Measurements from ENCODE around the gene MBNL2. TPM values are rescaled to one million over a fixed set of nuclear protein-coding genes. Genes with fewer than 3 reads are reported as not detected.

The MBNL2 gene
- total RNA-seq, 1 donor from 2014 or later, result 31.4 TPM

DNA sequence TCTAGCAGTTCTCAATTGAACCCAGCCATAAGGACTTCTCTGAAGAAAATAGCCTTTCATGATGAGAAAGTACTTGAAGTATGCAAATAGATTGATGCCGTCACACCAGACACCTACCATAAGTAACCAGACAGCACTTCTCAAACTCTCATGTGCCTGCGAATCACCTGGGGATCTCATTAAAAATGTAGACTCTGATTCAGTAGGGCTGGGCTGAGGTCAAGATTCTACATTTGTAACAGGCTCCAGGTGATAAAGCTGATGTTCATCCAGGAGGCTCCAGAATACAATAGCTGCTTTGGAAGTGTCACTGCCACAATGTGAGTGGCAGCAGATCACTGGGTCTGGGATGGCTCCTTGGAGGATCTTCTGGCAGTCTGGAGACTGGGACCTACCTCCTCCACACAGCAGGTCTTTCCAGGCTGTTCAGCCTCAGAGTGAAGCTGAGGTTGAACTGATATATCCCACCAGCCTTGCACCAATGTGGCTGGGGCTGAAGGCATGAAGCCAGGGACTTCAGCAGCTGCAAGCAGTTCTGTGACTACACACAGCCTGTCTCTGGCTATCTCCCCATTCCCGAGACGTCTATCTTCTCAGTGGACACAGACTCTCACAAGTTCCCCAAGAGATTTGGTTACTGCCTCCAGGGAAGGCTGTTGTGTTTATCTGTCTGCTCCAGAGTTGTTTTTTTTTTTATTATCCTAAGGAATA is 9.1 kb downstream of the MBNL2 start:
- DNase-seq (ENCODE audit: low spot score), result no peak
- no peak for ATAC-seq

DNA sequence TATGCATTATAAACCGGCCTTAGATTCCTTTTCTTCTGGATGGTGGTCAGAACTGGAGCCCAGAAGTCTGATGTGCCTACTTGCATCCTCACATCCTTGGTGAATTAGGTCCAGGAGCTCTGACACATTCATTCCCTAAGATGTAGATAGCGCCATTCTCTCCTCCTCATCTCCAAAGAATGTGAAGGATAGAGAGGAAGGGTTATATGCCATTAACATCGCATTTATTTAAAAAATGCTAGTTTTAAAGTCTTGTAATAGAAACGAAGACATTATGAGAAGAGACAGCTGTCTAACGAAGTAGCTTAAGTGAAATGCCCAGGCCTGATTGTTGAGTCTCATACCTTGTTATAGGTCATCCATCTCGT is 9.7 kb downstream of the MBNL2 start:
- no peak for DNase-seq (ENCODE audit: low spot score)

DNA sequence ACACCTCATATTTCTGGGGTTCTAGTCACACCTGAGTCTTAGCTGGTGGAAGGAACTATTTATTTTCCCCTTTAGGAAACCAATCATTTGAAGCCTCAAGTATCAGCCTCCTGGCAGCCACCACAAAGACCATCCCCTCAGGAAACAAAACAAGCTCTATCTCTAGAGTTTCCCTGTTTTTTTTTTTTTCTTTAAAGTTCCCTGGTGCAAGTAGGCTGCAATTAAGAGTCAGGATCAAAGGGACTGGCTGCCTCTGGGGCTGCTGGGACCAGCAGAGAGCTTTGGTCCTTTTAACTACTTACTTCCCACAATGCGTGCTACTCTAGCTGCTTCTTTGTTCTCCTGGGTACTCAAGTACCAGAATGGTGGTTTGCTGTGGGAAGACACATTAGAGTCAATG is 11.4 kb downstream of the MBNL2 start:
- DNase-seq (ENCODE audit: low spot score) (no peak), ATAC-seq (no peak)

More for the DNA sequence above, 9.7 kb downstream of the MBNL2 start:
- no peak for ATAC-seq

- ATAC-seq, result peak; percentile 69
- no peak for DNase-seq (ENCODE audit: low spot score)
Measured at GRCh38 chr13:97234236-97234635, 12.1 kb downstream of the MBNL2 start.

- no peak for ATAC-seq
- no peak for DNase-seq (ENCODE audit: low spot score)
Measured at GRCh38 chr13:97234742-97235141, 12.6 kb downstream of the MBNL2 start.

DNA sequence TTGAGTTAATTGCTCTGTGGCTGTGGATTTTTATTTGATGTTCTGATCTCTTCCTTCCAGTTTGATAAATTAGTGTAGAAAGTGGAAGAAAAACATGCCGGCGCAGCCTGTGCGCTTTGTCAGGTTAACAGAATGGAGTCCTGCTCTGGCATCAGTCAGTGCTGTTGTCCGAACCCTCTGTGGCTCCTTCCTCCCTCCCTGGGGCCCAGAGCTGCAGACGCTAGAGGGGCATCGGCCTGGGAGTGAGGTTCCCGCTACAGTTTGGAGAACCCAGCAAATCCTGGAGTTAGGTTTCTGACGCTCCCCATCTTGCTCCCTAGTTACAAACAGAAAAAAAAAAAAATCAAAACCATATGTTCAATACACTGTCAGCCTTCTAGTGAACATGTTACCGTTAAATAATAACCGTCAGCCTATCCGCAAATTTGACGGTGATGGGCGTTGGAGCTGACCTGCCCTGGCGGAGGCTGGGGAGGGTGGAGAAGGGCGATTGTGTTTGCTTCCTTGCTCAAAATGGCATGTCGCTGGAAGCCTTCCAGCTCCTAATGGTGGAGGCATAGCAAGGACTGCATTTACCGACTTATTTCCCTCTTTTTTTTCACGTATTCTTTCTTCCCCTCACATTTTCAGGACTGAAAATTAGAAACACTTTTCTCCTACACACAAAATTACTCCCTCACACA is 13.6 kb downstream of the MBNL2 start:
- DNase-seq (ENCODE audit: low spot score) (no peak), ATAC-seq (no peak)

GRCh38 chr13:97237388-97237787 is 15.3 kb downstream of the MBNL2 start:
- ATAC-seq (no peak), DNase-seq (ENCODE audit: low spot score) (no peak)

DNA sequence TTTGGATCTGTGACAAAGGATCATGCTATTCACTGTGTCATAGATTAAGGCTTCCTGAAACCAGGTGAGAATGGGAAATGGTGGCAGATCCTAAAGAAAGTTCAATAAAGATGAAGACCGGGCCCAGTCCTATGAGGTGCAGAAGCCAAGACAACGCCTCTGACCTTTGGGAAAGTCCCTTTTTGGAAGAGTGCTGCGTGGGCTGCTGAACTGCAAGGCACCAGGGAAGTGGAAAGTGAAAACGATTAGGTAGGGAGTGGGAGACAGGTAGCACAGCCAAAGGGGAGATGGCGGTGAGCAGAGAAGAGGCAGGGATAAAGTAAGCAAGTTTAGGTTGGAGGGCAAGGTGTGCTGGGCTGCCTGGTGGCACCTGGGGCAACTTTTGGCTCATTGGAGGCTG is 16.3 kb downstream of the MBNL2 start:
- ATAC-seq, result no peak
- DNase-seq (ENCODE audit: low spot score), result no peak

DNA sequence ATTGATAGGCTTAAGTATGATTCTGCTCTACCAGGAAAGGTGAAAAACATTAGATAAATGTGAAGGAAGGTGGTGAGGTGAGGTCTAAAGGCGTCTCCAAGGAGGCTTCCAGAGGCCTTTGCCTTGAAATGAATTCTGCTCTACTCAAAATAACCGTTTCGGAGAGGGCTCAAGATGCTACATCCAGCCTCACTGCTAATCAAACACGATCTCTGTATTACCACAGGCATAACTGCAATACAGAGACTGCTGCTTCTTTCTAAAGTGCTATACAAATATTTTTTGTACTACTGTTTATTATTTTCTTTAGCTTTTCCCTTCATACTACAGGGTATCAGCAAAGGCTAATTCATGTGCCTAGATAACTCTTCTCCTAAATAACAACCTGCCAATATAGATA is 16.8 kb downstream of the MBNL2 start:
- no peak for DNase-seq (ENCODE audit: low spot score)
- no peak for ATAC-seq

DNA sequence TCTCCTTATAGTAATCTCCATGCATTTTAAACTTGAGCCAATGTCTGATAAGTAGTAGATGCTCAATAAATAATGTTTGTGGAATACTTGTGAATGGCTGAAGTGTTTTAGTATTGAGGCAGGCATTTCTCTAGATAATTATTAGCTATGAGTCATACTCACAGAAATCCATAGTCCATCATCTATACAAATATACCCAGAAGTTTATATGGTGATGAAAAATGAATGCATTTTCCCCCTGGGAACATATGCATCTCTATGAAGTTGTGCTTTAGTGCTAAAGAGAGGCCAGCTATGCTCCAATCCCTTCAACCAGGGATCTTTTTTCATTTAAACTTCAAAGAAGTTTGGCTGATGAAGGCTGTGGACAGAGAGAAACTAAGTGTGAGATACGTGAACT is 17.2 kb downstream of the MBNL2 start:
- DNase-seq (ENCODE audit: low spot score) (no peak), ATAC-seq (no peak)

DNA sequence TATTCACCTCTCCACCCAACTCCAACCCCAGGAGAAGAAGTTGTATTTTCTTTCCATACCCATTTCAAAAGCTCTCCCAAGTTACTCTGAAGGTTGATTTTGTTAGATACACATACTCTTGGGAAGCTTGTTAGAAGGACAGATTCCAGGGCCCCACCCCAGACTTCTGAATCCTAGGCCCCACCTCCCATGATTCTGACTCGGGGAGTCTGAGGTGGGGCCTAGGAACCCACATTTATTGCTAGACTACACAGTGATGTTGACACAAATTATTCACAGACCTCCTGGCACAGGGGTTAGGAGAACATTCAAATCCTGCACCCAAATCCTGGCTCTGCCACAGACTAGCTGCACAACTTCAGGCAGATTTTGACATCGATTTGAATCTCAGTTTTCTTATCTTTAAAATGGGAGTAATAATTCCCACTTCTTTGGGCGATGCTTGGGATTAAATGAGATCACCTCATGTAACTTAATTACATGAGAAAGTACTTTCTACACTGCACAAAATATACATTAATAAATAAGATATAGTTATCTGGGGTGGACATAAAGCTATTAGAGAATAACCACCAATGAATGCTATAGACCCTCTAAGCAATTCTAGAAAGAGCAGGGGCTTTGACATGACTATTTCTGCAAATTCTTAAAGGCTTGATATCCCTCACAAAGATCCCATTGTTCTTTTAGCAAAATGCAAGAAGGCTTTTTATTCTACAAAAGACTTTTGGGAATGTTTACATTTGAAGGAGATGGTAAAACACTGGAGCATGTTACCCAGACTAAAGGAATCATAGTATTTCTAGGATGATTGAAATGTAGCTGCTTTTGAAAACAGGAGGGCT is 18.0 kb downstream of the MBNL2 start:
- ATAC-seq, result no peak
- DNase-seq (ENCODE audit: low spot score), result no peak

DNA sequence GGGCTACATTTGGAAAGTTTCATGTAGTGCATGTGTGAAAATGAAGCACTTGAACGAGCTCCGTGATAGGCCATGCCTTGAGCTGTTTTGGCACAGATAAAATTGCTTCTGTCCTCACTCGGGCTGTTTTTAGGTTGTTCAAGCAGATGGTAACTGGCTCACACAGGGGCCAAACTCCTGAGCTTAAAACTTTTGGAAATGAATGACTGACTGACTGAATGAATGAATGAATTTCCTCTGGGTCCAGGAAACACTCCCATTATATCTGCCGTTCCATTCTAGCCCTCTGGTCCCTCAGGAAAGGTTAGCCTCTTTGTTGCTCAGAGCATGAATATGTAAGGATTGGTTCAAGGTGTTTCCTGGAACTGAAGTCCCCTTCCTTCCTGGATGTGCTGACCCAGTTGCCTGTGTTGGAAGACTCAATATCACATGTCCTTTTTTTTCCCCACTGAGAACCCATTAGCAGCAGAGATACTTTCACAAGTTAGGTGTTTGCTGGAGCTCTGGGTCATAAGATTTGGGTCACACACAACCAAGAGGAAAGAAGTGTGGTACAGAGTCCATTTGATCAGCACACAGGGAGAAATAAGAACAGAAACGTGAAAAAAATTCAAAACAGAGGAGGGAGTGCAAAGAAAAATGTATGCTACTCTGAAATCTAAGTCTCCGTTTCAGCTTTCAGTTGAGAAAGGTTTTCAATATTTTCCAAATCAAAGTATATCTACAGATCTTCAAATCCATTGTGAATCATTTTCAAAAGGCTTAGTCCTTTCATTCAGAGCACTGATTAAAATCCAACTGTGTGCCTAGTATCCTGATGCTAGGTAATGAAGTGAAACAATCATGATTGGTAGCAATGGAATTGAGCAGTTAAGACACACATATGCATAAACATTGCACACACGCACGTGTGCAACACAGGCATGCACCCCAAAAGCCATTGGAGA is 18.9 kb downstream of the MBNL2 start:
- ATAC-seq (peak; percentile 56), DNase-seq (ENCODE audit: low spot score) (no peak)

GRCh38 chr13:97241761-97242160 is 19.6 kb downstream of the MBNL2 start:
- no peak for DNase-seq (ENCODE audit: low spot score)
- peak; percentile 15 for ATAC-seq

DNA sequence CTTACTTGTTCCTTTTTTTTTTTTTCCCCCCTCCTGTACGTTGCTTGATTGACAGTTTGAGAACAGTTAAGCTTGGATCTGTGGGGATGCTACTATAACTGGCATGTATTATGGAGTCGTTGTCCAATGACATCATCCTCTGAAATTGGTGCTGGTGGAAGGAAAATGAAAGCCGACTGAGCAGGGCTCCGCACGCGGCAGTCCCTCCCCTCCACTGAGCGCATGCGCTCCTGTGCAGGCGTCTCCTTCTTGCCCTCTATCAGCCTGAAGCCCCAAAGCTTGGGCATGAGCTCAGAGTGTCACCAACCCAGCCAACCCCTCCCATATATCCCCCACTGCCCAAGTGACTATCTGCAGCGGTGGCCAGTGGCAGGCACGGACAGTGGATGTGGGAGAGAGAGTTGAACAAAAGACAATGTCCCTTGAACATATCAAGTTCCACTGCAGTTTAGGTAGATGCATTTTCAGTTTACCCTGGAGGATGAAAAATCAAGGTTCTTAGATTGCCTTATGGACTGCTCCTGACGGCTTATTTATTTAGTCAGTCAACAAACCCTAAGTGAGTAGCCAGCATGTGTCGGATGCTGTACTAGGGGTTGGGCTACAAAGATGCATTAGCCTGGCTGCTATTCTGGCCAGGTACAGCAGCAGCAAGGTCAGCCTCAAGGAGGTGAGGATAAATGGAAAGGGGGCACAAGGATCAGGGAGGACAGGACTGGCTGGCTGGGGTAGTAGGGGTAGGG is 20.8 kb downstream of the MBNL2 start:
- ATAC-seq (no peak), DNase-seq (ENCODE audit: low spot score) (no peak)

GRCh38 chr13:97243915-97244781 is 22.0 kb downstream of the MBNL2 start:
- no peak for DNase-seq (ENCODE audit: low spot score)
- ATAC-seq, result peak; percentile 39

- peak; percentile 47 for ATAC-seq
- DNase-seq (ENCODE audit: low spot score), result no peak
Measured at GRCh38 chr13:97245011-97245410, 22.9 kb downstream of the MBNL2 start.

- DNase-seq (ENCODE audit: low spot score) (no peak), ATAC-seq (no peak)
Measured at GRCh38 chr13:97246596-97247158, 24.5 kb downstream of the MBNL2 start.

DNA sequence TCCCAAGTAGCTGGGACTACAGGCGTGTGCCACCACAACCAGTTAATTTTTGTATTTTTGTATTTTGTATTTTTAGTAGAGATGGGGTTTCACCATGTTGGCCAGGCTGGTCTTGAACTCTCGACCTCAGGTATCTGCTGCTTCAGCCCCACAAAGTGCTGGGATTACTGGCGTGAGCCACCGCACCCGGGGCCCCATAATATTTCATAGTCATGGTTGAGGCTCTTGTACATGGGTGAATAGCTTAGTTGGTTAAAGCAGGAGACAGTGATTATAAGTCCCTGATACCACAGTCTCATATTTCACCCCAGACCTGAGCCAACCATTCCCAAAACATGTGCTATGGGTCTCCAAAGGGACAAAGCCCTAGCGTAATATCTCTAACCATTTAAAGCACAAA is 26.1 kb downstream of the MBNL2 start:
- ATAC-seq (no peak), DNase-seq (ENCODE audit: low spot score) (no peak)
